BLaER1 treated with 17β-estradiol and CSF1 and Interleukin-3, amounts not matched to agents 10 nM and 100 nM (cell line): ENCODE results near the gene GRB2.

Experiments used
- H3K27ac ChIP-seq, 11 experiments: shearing (Covaris generic); formaldehyde crosslinking; 2 replicates each; pipeline ENCODE4 v1.8.1; 2022
- H3K27me3 ChIP-seq, 11 experiments: shearing (Covaris generic); formaldehyde crosslinking; 2 replicates each; pipeline ENCODE4 v1.8.1; 2022
- H3K36me3 ChIP-seq, 11 experiments: shearing (Covaris generic); formaldehyde crosslinking; 2 replicates each; pipeline ENCODE4 v1.8.1; 2022
- H3K4me1 ChIP-seq, 10 experiments: shearing (Covaris generic); formaldehyde crosslinking; 2 replicates each; pipeline ENCODE4 v1.8.1; 2022
- H3K4me2 ChIP-seq, 11 experiments: shearing (Covaris generic); formaldehyde crosslinking; 2 replicates each; pipeline ENCODE4 v1.8.1; 2022
- H3K4me3 ChIP-seq, 10 experiments: shearing (Covaris generic); formaldehyde crosslinking; 2 replicates each; pipeline ENCODE4 v1.8.1; 2022
- H3K9ac ChIP-seq, 11 experiments: shearing (Covaris generic); formaldehyde crosslinking; 2 replicates each; pipeline ENCODE4 v1.8.1; 2022
- H3K9me3 ChIP-seq, 11 experiments: shearing (Covaris generic); formaldehyde crosslinking; replicated peaks in 1 of 11; 2 replicates each; pipeline ENCODE4 v1.8.1; 2022
- H4K20me1 ChIP-seq, 11 experiments: shearing (Covaris generic); formaldehyde crosslinking; 2 replicates each; pipeline ENCODE4 v1.8.1; 2022
- Cebpa-rat ChIP-seq, 11 experiments: shearing (Covaris generic); IDR thresholded peaks; 2 replicates each; pipeline ENCODE4 v1.8.1; 2022

The GRB2 gene

DNA sequence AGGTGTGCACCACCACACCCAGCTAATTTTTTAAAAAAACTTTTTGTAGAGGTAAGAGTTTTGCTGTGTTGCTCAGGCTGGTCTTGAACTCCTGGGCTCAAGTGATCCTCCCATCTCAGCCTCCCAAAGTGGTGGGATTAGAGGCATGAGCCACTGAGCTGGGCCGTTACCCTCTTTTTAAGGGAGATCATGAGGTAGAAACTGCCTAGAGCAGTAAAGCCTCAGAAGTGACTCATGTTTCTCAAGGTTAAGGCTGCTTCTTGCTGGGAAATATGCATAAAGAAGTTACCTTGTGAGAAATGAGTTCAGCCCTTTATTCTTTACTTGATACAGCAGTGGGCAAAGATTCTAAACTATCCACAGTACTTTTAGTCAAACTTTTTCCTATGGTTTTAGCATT lies 38.2 kb downstream of the GRB2 start:
- H3K9me3 ChIP-seq, result no peaks in the 10 kb centered on the region
- peaks cover 100% of the 10 kb centered on the region in 11 experiments for H4K20me1 ChIP-seq
- no peak for TF ChIP-seq Cebpa-rat (IDR thresholded peaks at IDR 0.05)
- H3K27me3 ChIP-seq, result no peaks in the 10 kb centered on the region
- no peak overlapping the region for H3K9ac ChIP-seq
- peaks cover 55 to 100% (median 80%) of the 10 kb centered on the region in 10 experiments for H3K4me1 ChIP-seq
- no peak overlapping the region for H3K4me3 ChIP-seq
- H3K36me3 ChIP-seq, result peaks cover 9 to 55% (median 37%) of the 10 kb centered on the region in 11 experiments; a peak in 19 of 22 replicates
- no peak overlapping the region for H3K27ac ChIP-seq
- peak overlapping the region in 5 of 11 experiments; percentile 8 to 58 (median 40); a peak in 5 of 22 replicates for H3K4me2 ChIP-seq

DNA sequence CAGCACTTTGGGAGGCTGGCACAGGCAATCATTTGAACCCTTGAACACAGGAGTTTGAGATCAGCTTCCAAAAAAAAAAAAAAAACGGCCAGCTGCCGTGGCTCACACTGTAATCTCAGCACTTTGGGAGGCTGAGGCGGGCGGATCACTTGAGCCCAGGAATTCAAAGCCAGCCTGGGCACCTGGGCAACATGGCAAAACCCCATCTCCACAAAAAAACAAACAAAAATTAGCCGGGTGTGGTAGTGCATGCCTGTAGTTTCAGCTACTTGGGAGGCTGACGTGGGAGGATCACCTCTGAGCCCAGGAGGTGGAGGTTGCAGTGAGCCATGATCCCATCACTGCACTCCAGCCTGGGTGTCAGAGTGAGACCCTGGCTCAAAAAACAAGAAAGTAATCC lies 39.0 kb downstream of the GRB2 start:
- no peak overlapping the region for H3K4me3 ChIP-seq
- H3K36me3 ChIP-seq, result peaks cover 6 to 49% (median 30%) of the 10 kb centered on the region in 11 experiments; a peak in 18 of 22 replicates
- TF ChIP-seq Cebpa-rat (IDR thresholded peaks at IDR 0.05), result no peak
- peak overlapping the region; percentile 29 to 58 (median 40); a peak in 19 of 22 replicates for H3K4me2 ChIP-seq
- H3K9me3 ChIP-seq, result no peaks in the 10 kb centered on the region
- peaks cover 100% of the 10 kb centered on the region in 11 experiments for H4K20me1 ChIP-seq
- H3K4me1 ChIP-seq, result peaks cover 59 to 100% (median 80%) of the 10 kb centered on the region in 10 experiments
- no peak overlapping the region for H3K27ac ChIP-seq
- no peak overlapping the region for H3K9ac ChIP-seq
- H3K27me3 ChIP-seq, result no peaks in the 10 kb centered on the region

DNA sequence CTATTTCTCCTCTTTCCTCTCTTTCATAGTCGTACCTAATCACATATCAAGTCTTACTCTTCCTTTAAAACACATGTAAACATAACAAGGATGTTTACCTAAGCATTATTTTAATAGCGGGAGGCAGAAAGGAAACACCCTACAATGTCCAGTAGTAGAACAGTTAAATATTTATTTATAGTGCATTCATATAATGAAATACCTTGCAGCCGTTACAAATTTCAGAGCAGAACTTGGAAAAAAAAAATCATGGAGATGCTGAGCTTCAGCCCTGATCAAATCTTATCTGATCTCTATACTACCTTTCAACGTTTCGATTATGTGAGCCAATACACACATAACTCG lies 39.6 kb downstream of the GRB2 start:
- no peak for TF ChIP-seq Cebpa-rat (IDR thresholded peaks at IDR 0.05)
- peak overlapping the region; percentile 29 to 58 (median 40); a peak in 20 of 22 replicates for H3K4me2 ChIP-seq
- no peak overlapping the region for H3K9ac ChIP-seq
- H3K4me3 ChIP-seq, result no peak overlapping the region
- H4K20me1 ChIP-seq, result peaks cover 100% of the 10 kb centered on the region in 11 experiments
- H3K4me1 ChIP-seq, result peaks cover 64 to 100% (median 83%) of the 10 kb centered on the region in 10 experiments
- H3K27ac ChIP-seq, result no peak overlapping the region
- H3K27me3 ChIP-seq, result no peaks in the 10 kb centered on the region
- peaks cover under 1 to 44% (median 25%) of the 10 kb centered on the region in 11 experiments; a peak in 18 of 22 replicates for H3K36me3 ChIP-seq
- H3K9me3 ChIP-seq, result no peaks in the 10 kb centered on the region

DNA sequence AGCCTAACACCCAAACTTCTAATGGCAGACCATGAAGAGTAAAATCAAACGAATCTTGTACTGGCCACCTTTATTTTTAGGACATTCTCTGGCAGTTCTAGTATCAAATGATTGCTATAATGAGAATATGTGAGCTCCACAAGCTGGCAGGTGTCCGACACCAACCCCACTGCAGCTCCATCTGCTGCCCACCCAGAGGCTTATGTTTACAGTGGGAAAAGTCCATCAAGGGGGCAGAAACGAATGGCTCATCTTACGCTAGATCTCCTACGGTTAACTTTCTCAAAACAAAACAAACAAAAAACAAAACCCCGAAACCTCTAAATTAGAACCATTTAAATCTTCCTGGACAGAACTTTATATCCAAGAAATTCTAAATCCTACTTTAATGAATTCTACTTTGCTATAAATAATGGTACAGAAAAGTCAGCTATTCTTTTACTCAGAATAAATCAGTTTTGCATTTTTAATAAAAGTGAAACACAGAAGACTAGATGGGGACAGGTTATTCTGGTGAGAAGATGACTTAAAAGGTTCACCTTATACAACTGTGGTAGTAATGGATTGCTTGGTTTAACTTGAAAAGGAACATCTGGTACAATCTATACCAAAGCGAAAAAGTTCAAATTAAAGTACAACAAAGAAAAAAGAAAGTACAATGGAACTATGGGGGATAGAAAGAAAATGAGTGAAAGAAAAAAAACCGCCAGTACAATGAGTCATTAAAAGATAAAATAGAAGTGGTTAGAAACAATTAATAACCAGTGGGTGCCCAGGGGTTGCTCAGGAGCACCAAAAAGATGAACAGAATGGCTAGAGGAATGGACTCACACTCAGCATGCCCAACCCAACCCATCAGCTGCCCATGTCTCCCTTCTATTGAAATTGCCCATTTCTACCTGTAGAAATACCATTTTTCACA lies 40.2 kb downstream of the GRB2 start:
- TF ChIP-seq Cebpa-rat (IDR thresholded peaks at IDR 0.05), result no peak
- Histone ChIP-seq H3K27ac (no peak overlapping the region), H3K36me3 (peaks cover 0 to 37% (median 19%) of the 10 kb centered on the region in 11 experiments; a peak in 18 of 22 replicates), H4K20me1 (peaks cover 100% of the 10 kb centered on the region in 11 experiments), H3K4me3 (no peak overlapping the region), H3K9ac (no peak overlapping the region), H3K4me2 (peak overlapping the region; percentile 29 to 58 (median 43); a peak in 21 of 22 replicates), H3K9me3 (no peaks in the 10 kb centered on the region), H3K27me3 (no peaks in the 10 kb centered on the region), H3K4me1 (peaks cover 70 to 100% (median 89%) of the 10 kb centered on the region in 10 experiments)

DNA sequence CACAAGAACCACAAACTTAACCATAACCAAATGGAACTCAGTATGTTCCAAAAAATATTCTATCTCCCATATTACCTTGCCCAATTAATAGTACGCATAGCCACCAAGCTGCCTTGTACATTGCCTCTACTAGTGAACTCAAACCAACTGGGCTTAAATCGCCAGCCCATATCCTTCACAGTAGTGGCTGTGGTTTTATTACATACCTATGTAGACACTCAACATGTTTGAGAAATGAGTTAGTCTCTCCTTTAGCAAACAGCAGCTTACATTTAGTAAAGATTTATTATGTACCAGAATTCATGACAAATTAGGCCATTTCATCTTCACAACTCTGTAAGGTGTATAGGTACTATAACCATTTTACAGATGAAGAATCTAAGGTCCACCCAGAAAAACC lies 41.4 kb downstream of the GRB2 start:
- H3K27me3 ChIP-seq, result no peaks in the 10 kb centered on the region
- H3K4me2 ChIP-seq, result peak overlapping the region in 9 of 11 experiments; percentile 2 to 58 (median 43); a peak in 12 of 22 replicates
- no peak overlapping the region for H3K9ac ChIP-seq
- H3K4me1 ChIP-seq, result peaks cover 70 to 100% (median 84%) of the 10 kb centered on the region in 10 experiments
- H4K20me1 ChIP-seq, result peaks cover 99 to 100% (median 100%) of the 10 kb centered on the region in 11 experiments
- TF ChIP-seq Cebpa-rat (IDR thresholded peaks at IDR 0.05), result no peak
- H3K27ac ChIP-seq, result no peak overlapping the region
- peaks cover 0 to 28% (median 15%) of the 10 kb centered on the region in 11 experiments; a peak in 16 of 22 replicates for H3K36me3 ChIP-seq
- 0 out of 22 replicates have a peak, but pooled peaks cover 0 to 3% (median 0%) of the 10 kb centered on the region in 11 experiments for H3K9me3 ChIP-seq
- H3K4me3 ChIP-seq, result no peak overlapping the region

DNA sequence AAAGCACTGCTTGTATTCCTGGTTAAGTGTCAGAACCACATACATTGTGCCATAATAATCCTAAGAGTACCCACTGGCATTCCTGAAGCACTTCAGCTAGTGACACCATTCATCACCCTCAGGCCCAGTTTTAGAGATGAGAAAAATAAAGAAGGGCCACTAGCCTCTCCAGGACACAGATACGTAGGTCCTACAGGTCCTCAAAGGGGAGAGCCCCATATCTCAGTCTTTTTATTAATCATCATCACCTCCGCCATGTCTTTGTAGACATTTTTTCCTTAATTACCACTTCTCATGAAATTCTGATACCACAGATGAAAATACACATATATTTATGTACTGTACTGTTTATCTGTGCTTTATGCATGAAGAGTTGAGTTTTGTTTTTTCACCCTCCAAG lies 43.5 kb downstream of the GRB2 start:
- Histone ChIP-seq H4K20me1 (peaks cover 96 to 100% (median 100%) of the 10 kb centered on the region in 11 experiments), H3K27me3 (no peaks in the 10 kb centered on the region), H3K4me3 (no peak overlapping the region), H3K4me2 (peak overlapping the region; percentile 25 to 65 (median 33); a peak in 19 of 22 replicates), H3K27ac (no peak overlapping the region), H3K36me3 (peaks cover 0 to 30% (median 23%) of the 10 kb centered on the region in 11 experiments; a peak in 19 of 22 replicates), H3K9ac (no peak overlapping the region), H3K9me3 (peaks cover 0 to 16% (median 8%) of the 10 kb centered on the region in 11 experiments; a peak in 13 of 22 replicates), H3K4me1 (peaks cover 52 to 89% (median 67%) of the 10 kb centered on the region in 10 experiments)
- no peak for TF ChIP-seq Cebpa-rat (IDR thresholded peaks at IDR 0.05)

DNA sequence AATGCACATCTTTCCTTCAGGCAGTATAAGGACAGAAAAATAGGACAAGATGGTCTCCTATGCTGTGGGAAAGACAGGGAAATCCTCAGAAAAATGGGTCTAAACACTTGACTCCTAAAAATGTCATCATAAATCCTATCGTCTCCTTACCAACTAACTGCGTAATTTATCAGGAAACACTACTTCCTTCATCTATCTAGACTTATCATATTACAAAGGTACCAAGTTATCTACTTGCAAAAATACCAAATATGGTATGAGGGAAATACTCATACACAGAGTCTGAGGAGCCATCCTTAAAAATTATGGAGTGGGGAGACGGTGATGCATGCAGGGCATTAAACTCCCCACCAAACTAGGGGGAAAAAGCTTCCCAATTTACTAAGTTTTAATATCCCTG lies 44.1 kb downstream of the GRB2 start:
- peaks cover 54 to 89% (median 61%) of the 10 kb centered on the region in 10 experiments for H3K4me1 ChIP-seq
- H3K4me3 ChIP-seq, result no peak overlapping the region
- H3K9ac ChIP-seq, result no peak overlapping the region

DNA sequence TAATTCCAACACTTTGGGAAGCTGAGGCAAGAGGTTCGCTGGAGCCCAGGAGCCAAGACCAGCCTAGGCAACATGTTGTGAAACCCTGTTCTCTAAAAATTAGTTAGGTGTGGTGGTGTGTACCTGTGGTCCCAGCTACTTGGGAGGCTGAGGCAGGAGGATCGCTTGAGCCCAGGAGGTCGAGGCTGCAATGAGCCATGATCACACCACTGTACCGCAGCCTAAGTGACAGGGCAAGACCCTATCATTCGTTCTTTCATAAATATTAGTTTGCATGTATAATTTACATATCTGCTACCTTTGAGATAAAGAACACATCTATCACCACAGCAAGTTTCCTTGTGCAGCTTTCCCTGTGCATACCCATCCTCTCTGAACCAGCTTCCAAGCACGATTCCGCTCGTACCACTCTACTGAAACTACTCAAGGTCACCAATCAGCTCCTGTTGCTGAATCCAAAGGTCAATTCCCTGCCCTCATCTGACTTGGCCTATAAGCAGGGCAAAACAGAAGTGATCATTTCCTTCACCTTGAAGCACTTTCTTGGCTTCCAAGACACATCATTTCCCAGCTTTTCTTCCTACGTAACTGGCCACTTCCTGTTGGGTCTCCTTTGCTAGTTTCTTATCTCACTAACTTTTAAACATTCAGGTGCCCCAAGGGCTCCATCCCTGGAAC lies 49.1 kb downstream of the GRB2 start:
- no peak for TF ChIP-seq Cebpa-rat (IDR thresholded peaks at IDR 0.05)
- no peak overlapping the region for H3K4me3 ChIP-seq
- H3K36me3 ChIP-seq, result peaks cover 9 to 78% (median 55%) of the 10 kb centered on the region in 11 experiments; a peak in 20 of 22 replicates
- H3K27me3 ChIP-seq, result no peaks in the 10 kb centered on the region
- peaks cover 22 to 76% (median 30%) of the 10 kb centered on the region in 10 experiments for H3K4me1 ChIP-seq
- H3K9ac ChIP-seq, result peak overlapping the region in 1 of 11 experiments; percentile 19; a peak in 1 of 22 replicates
- H3K9me3 ChIP-seq, result peaks cover 0 to 54% (median 37%) of the 10 kb centered on the region in 11 experiments; a peak in 18 of 22 replicates
- no peak overlapping the region; a peak in 1 of 22 replicates for H3K27ac ChIP-seq
- H4K20me1 ChIP-seq, result peaks cover 72 to 100% (median 96%) of the 10 kb centered on the region in 11 experiments
- H3K4me2 ChIP-seq, result peak overlapping the region in 3 of 11 experiments; percentile 21 to 77 (median 58); a peak in 6 of 22 replicates

More for the DNA sequence above, 44.1 kb downstream of the GRB2 start:
- Histone ChIP-seq H3K9me3 (peaks cover 0 to 22% (median 15%) of the 10 kb centered on the region in 11 experiments; a peak in 17 of 22 replicates), H3K36me3 (peaks cover 0 to 33% (median 30%) of the 10 kb centered on the region in 11 experiments; a peak in 19 of 22 replicates), H3K27me3 (no peaks in the 10 kb centered on the region), H3K4me2 (peak overlapping the region in 10 of 11 experiments; percentile 25 to 65 (median 32); a peak in 17 of 22 replicates), H3K27ac (peak overlapping the region in 1 of 11 experiments; percentile 19; a peak in 1 of 22 replicates), H4K20me1 (peaks cover 96 to 100% (median 100%) of the 10 kb centered on the region in 11 experiments)
- TF ChIP-seq Cebpa-rat (IDR thresholded peaks at IDR 0.05), result no peak
